ENCODE measurements around the gene MYLK. TPM values are rescaled to one million over a fixed set of nuclear protein-coding genes. Genes with fewer than 3 reads are reported as not detected.

The MYLK gene
- total and polyA plus RNA-seq, 8 donors: 35.1 to 916 (median 340) TPM

DNA sequence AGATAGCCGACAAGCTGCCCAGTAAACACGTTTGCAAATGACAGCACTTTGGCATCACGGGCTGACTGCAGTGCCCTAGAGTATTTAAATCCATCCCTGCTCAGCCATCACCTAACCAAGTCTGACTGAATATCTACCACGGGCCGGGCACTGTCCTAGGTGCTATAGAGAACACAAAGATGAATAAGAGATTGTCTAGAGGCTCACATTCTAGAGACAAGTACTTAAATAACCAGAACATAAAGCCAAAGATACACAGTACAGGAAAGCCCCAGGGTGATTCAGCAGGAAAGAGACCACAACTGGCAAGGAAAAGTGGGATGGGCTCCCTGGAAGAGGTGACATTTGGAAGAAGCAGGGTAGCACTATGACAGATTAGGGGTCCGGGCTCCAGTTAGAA lies 103.5 kb downstream of the MYLK start:
- H3K27me3 ChIP-seq: no peaks in the 10 kb centered on the region
- H3K27ac ChIP-seq: no peak overlapping the region
- DNase-seq: no peak
- intact Hi-C loops (cut with DNase I; ENCODE audit: low total_unique reads): no loop called here
- no peaks in the 10 kb centered on the region for H3K36me3 ChIP-seq
- no peak overlapping the region for H3K4me3 ChIP-seq
- H3K4me1 ChIP-seq: peaks cover 0 to 24% (median 4%) of the 10 kb centered on the region in 4 donors
- H3K9me3 ChIP-seq: no peaks in the 10 kb centered on the region
- TF ChIP-seq POLR2A (IDR thresholded peaks at IDR 0.05) (no peak), CTCF (IDR thresholded peaks at IDR 0.05) (no peak), EP300 (IDR thresholded peaks at IDR 0.05) (no peak), POLR2AphosphoS5 (IDR thresholded peaks at IDR 0.05) (no peak)
- 80 to 90% (median 84%) methylated on average over 6 of the region's 6 CpGs for WGBS, 5 donors

DNA sequence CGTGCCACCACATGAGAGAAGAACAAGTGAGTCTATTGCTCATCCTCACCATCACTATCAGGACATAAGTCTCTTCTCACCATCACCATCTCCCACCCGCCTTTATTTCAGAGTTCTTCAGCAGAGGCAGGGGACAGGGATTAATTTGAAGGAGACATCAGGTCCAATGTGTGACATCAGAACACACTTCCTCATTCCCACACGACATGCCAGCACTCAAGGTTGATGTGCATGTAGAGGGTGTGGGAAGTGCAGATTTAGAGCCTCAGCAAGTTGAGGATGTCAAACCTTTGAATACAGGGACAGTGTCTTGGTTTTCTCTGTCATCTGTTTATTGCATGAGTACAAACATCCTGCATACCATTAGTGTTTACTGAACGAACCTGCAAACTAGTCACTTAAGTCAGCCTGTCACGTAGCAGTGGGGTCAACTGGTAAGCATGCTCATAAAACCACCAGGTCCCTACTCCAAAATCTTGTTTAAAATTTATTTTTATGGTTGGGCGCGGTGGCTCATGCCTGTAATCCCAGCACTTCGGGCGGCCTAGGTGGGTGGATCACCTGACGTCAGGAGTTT lies 104.4 kb downstream of the MYLK start:
- no peaks in the 10 kb centered on the region for H3K9me3 ChIP-seq
- no peak overlapping the region for H3K4me3 ChIP-seq
- H3K27me3 ChIP-seq: no peaks in the 10 kb centered on the region
- TF ChIP-seq EP300 (IDR thresholded peaks at IDR 0.05) (no peak), CTCF (IDR thresholded peaks at IDR 0.05) (no peak), POLR2A (IDR thresholded peaks at IDR 0.05) (no peak), POLR2AphosphoS5 (IDR thresholded peaks at IDR 0.05) (no peak)
- peaks cover 0 to 24% (median 4%) of the 10 kb centered on the region in 4 donors for H3K4me1 ChIP-seq
- peak overlapping the region in 1 of 5 donors; percentile 60 for H3K27ac ChIP-seq
- H3K36me3 ChIP-seq: no peaks in the 10 kb centered on the region
- no peak for DNase-seq
- 81 to 92% (median 84%) methylated on average over 10 of the region's 10 CpGs for WGBS, 5 donors
- intact Hi-C loops (cut with DNase I; ENCODE audit: low total_unique reads): no loop called here

DNA sequence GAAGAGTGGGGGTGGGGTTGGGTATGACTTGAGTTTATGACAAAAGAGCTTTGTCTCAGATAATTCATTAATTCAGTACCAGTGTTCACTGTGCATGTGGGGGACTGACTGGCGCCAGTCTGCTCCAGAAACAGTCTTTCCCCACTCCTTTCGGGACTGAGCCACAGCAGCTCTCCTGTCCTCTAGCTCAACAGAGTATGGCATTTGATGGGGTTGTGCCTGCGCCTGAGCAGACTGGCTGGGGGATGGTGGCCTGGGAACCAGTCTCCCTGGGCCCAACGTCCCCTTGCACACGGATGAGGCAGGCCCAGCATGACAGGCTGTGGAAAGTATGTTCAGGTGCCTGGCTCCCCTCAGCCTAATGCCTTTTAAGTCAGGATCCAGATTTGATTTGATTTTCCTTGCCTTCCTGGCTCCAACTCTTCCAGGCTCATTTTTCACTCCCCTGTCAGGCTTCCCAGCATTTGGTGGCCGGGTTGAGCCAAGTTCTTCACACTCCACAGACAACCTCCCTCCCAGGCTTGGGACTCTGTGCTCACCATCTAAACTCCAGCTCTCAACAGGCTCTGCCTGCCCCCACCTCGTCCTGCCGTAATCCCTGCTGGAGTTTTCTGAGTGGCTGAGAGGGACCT lies 105.0 kb downstream of the MYLK start:
- peaks cover 0 to 24% (median 4%) of the 10 kb centered on the region in 4 donors for H3K4me1 ChIP-seq
- intact Hi-C loops (cut with DNase I; ENCODE audit: low total_unique reads): no loop called here
- H3K27me3 ChIP-seq: no peaks in the 10 kb centered on the region
- peak overlapping the region in 2 of 5 donors; percentile 37 to 60 for H3K27ac ChIP-seq
- no peaks in the 10 kb centered on the region for H3K9me3 ChIP-seq
- no peak overlapping the region for H3K4me3 ChIP-seq
- 74 to 80% (median 77%) methylated on average over 8 of the region's 8 CpGs for WGBS, 5 donors
- DNase-seq: peak in 1 of 2 donors; percentile 66
- no peaks in the 10 kb centered on the region for H3K36me3 ChIP-seq
- TF ChIP-seq POLR2AphosphoS5 (IDR thresholded peaks at IDR 0.05) (no peak), EP300 (IDR thresholded peaks at IDR 0.05) (no peak), CTCF (IDR thresholded peaks at IDR 0.05) (no peak), POLR2A (IDR thresholded peaks at IDR 0.05) (no peak)

DNA sequence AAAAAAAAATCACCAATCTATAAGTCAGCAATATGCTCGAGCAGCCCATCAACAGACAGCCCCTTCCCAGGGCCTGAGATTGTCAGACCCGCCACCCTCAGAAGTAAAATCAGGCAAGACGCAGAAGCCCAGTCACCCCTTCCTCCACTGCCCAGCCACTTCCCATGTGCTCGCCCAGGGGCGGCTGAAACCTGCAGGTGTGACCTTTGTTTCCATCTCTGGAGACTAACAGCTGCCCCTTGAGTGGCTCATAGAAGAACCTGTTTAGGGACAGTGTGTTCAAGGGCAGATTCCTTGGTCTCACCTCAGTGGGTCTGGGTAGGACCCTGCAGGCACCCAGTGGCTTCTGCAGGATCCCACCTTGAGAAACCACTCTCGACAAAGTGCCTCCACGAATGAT lies 105.6 kb downstream of the MYLK start:
- intact Hi-C loops (cut with DNase I; ENCODE audit: low total_unique reads): no loop called here
- H3K27ac ChIP-seq: peak overlapping the region in 2 of 5 donors; percentile 37 to 60
- DNase-seq: no peak
- H3K36me3 ChIP-seq: no peaks in the 10 kb centered on the region
- no peaks in the 10 kb centered on the region for H3K9me3 ChIP-seq
- no peak overlapping the region for H3K4me3 ChIP-seq
- H3K27me3 ChIP-seq: no peaks in the 10 kb centered on the region
- no peak for TF ChIP-seq EP300 (IDR thresholded peaks at IDR 0.05)
- no peak for TF ChIP-seq POLR2A (IDR thresholded peaks at IDR 0.05)
- TF ChIP-seq POLR2AphosphoS5 (IDR thresholded peaks at IDR 0.05): no peak
- TF ChIP-seq CTCF (IDR thresholded peaks at IDR 0.05): no peak
- WGBS, 5 donors: 91 to 95% (median 94%) methylated on average over 7 of the region's 7 CpGs
- H3K4me1 ChIP-seq: peaks cover 0 to 25% (median 4%) of the 10 kb centered on the region in 4 donors

Measured in stomach (tissue), 9 donors.